SK-N-MC (cell line): ENCODE results near the gene ATXN1.

Experiments
- DNase-seq: peaks from one replicate; pipeline ENCODE4 v3.0.0-alpha.2; 2011; ENCODE audit warnings: low read depth, low spot score
- H3K27ac ChIP-seq: fragments of 200-600 bp; sonication (generic); 2 replicates; pipeline ENCODE4 v1.5.1; 2016; ENCODE audit warnings: mixed run types
- H3K36me3 ChIP-seq: fragments of 200-600 bp; sonication (generic); 2 replicates; pipeline ENCODE4 v1.6.1; 2017; ENCODE audit warnings: antibody characterized with exemption, low read length, mixed read lengths; ENCODE audit not compliant: insufficient read depth
- H3K4me3 ChIP-seq: fragments of 200-600 bp; sonication (generic); 2 replicates; pipeline ENCODE4 v1.5.1; 2016
- H3K9ac ChIP-seq: fragments of 200-600 bp; sonication (generic); 2 replicates; pipeline ENCODE4 v1.8.0; 2017; ENCODE audit warnings: mixed run types, mixed read lengths; ENCODE audit not compliant: insufficient read length
- H3K9me3 ChIP-seq: fragments of 200-600 bp; sonication (generic); 2 replicates; pipeline ENCODE4 v1.6.1; 2017; ENCODE audit warnings: low read depth, mild to moderate bottlenecking, antibody characterized with exemption, low read length, moderate library complexity, mixed read lengths
- EZH2 ChIP-seq: fragments of 200-600 bp; sonication (generic); IDR thresholded peaks from one replicate; pipeline ENCODE4 v1.6.1; 2017; ENCODE audit warnings: antibody characterized with exemption
- FOXP2 ChIP-seq: optimal IDR thresholded peaks from 2 replicates; pipeline ENCODE3; 2011; ENCODE audit warnings: mild to moderate bottlenecking, moderate library complexity; ENCODE audit not compliant: insufficient read depth; ENCODE audit errors: extremely low read length, control extremely low read depth
- POLR2AphosphoS5 ChIP-seq: IDR thresholded peaks from 2 replicates; pipeline ENCODE4 v1.6.1; 2012; ENCODE audit warnings: mild to moderate bottlenecking, low read depth, low read length, borderline replicate concordance

The ATXN1 gene

GRCh38 chr6:16535564-16535963, 225.7 kb downstream of the ATXN1 start:
- Histone ChIP-seq H3K36me3 (no peaks in the 10 kb centered on the region), H3K4me3 (no peak overlapping the region), H3K9ac (no peak overlapping the region), H3K27ac (no peak overlapping the region), H3K9me3 (no peaks in the 10 kb centered on the region)
- DNase-seq: no peak
- TF ChIP-seq POLR2AphosphoS5 (no peak), EZH2 (no peak), FOXP2 (no peak)

DNA sequence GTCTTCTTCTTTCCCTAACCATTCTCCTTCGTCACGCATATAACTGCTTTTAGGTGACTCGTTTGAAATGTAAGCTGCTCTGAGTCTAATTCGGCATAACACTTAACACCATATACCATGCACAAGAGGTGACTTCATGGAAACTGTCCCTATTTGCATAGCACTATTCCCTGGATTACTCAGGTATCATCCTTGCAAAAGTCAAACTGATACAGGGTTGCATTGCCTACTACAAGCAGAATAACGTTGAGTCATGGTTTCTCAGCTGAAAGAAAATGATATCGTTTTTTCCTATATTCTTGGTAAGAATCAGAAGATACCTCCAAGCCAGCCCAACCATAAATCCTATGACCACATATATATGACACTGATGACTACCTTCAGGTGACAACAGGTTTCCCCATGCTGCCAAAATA, 227.5 kb downstream of the ATXN1 start:
- Histone ChIP-seq H3K9ac (no peak overlapping the region), H3K4me3 (no peak overlapping the region), H3K9me3 (no peaks in the 10 kb centered on the region), H3K27ac (no peak overlapping the region), H3K36me3 (no peaks in the 10 kb centered on the region)
- no peak for DNase-seq
- no peak for TF ChIP-seq EZH2
- TF ChIP-seq POLR2AphosphoS5: no peak
- TF ChIP-seq FOXP2: no peak

DNA sequence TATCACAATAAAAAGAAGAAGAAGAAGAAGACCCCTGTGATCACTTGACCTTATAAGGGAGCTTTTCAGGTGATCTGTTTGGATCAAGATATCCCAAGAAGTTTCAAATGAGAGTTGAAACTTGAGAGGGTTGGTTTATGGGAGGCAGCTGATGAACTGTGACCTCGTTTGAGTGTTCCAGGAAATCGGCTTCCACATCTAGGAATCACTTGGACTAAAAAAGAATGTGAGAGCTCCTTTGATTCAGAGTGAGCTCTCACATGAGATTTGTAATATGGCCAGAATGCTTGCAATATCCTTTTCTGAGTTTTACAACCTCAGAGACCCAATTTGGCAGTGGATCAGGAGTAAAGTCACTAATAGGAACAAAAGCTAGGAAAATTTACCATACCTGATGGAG, 228.1 kb downstream of the ATXN1 start:
- Histone ChIP-seq H3K36me3 (no peaks in the 10 kb centered on the region), H3K27ac (no peak overlapping the region), H3K4me3 (no peak overlapping the region), H3K9ac (no peak overlapping the region), H3K9me3 (no peaks in the 10 kb centered on the region)
- DNase-seq: no peak
- no peak for TF ChIP-seq FOXP2
- no peak for TF ChIP-seq POLR2AphosphoS5
- TF ChIP-seq EZH2: no peak

DNA sequence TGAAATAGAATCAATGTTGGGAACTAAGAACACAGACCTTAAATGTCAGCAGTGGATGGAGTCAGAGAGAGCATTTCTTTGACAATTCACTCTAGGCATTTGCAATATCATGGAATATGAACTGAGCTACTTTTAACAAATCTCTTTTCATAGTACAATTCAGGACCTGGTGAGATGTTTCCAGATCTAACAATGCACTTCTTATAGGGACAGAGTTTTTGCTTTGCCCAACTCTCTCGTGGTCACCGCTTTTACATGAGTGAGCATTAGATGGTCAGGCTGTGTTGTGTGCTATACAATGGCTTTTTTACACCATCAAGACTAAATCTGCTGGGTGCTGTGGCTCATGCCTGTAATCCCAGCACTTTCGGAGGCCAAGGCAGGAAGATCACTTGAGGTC, 233.6 kb downstream of the ATXN1 start:
- no peak for TF ChIP-seq FOXP2
- TF ChIP-seq EZH2: no peak
- TF ChIP-seq POLR2AphosphoS5: no peak
- no peak overlapping the region for H3K4me3 ChIP-seq
- H3K27ac ChIP-seq: no peak overlapping the region
- no peak overlapping the region for H3K9ac ChIP-seq
- no peak for DNase-seq
- no peaks in the 10 kb centered on the region for H3K9me3 ChIP-seq
- H3K36me3 ChIP-seq: no peaks in the 10 kb centered on the region

GRCh38 chr6:16524380-16524707, 236.9 kb downstream of the ATXN1 start:
- Histone ChIP-seq H3K9ac (no peak overlapping the region), H3K4me3 (no peak overlapping the region), H3K36me3 (no peaks in the 10 kb centered on the region), H3K27ac (no peak overlapping the region), H3K9me3 (no peaks in the 10 kb centered on the region)
- DNase-seq: no peak
- TF ChIP-seq EZH2: no peak
- no peak for TF ChIP-seq POLR2AphosphoS5
- no peak for TF ChIP-seq FOXP2

DNA sequence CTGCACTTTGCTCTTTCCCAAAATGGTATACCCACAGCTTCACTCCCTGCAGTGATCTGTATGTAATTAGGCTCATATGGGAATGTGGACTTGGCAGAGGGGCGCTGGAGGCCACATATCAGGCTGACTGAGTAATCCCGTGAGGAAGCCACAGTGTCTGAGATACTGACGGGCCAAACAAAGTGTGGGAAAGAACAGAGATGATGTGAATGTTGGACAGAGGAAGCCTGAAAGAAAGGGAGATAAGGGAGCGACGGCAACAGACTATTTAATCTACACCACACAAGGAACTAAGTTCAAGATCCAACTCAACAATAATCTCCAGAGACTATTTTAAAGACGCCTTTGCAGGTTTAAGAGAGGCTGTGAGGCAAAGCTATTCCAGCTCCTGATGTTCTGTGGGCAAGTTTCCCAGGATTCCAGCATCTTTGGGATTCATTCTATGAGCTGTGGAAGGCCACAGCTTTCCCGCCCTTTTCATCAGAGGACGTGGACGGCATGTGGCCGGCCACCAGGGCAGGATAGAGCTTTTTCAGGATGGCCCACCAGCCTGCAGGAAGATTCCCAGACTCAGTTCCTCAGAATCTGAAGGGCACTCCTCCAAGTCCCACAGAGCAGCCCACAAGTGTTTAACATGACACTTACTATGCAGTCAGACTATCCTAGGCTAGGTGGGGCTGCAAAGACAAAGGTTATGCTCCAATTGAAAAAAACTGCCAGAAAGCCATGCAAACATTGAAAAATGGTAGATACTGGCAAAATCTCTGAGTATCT, 237.5 kb downstream of the ATXN1 start:
- Histone ChIP-seq H3K9ac (no peak overlapping the region), H3K36me3 (no peaks in the 10 kb centered on the region), H3K4me3 (no peak overlapping the region), H3K27ac (no peak overlapping the region), H3K9me3 (no peaks in the 10 kb centered on the region)
- TF ChIP-seq POLR2AphosphoS5 (no peak), FOXP2 (no peak), EZH2 (no peak)
- DNase-seq: no peak

- DNase-seq: no peak
- Histone ChIP-seq H3K9me3 (no peaks in the 10 kb centered on the region), H3K27ac (no peak overlapping the region), H3K36me3 (no peaks in the 10 kb centered on the region), H3K9ac (no peak overlapping the region), H3K4me3 (no peak overlapping the region)
- TF ChIP-seq FOXP2 (no peak), EZH2 (no peak), POLR2AphosphoS5 (no peak)
These were observed 238.3 kb downstream of the ATXN1 start for GRCh38 chr6:16522937-16523336.

- H3K9ac ChIP-seq: no peak overlapping the region
- H3K4me3 ChIP-seq: no peak overlapping the region
- no peak for DNase-seq
- TF ChIP-seq EZH2 (no peak), POLR2AphosphoS5 (no peak), FOXP2 (no peak)
- no peaks in the 10 kb centered on the region for H3K36me3 ChIP-seq
- H3K27ac ChIP-seq: no peak overlapping the region
- H3K9me3 ChIP-seq: no peaks in the 10 kb centered on the region
These were observed 239.7 kb downstream of the ATXN1 start for GRCh38 chr6:16521528-16521927.
